Activated T-helper 17 cell treated with anti-CD3 and anti-CD28 coated beads, Interleukin-2, amount 50 U/mL, for 72 hours (primary cell): ENCODE measurements around the gene GRM4. TPM values are rescaled to one million over a fixed set of nuclear protein-coding genes. Genes with fewer than 3 reads are reported as not detected.

Source experiments
- ATAC-seq: fragments of 150-1000 bp; cut with Tn5 transposase; replicated peaks from 2 replicates; pipeline ENCODE4 v1.10.0; 2021; ENCODE audit warnings: mild to moderate bottlenecking, moderate library complexity
- H3K27ac Mint-ChIP-seq: one replicate; pipeline ENCODE4 v1.8.0; 2022; ENCODE audit warnings: mixed read lengths
- H3K27me3 Mint-ChIP-seq: one replicate; pipeline ENCODE4 v1.8.0; 2022; ENCODE audit warnings: mixed read lengths
- H3K36me3 Mint-ChIP-seq: one replicate; pipeline ENCODE4 v1.8.0; 2022; ENCODE audit warnings: low read depth, mild to moderate bottlenecking, mixed read lengths
- H3K4me1 Mint-ChIP-seq: one replicate; pipeline ENCODE4 v1.8.0; 2022; ENCODE audit warnings: mixed read lengths
- H3K4me3 Mint-ChIP-seq: one replicate; pipeline ENCODE4 v1.8.0; 2022; ENCODE audit warnings: mild to moderate bottlenecking, mixed read lengths
- H3K9me3 Mint-ChIP-seq: one replicate; pipeline ENCODE4 v1.8.0; 2022; ENCODE audit warnings: mixed read lengths
- total RNA-seq, 2 donors: library from RNA; stranded (reverse); gene quantifications; one replicate each; pipeline ENCODE4 v1.2.3, GENCODE V29; 2022

Gene GRM4
- total RNA-seq, 2 donors from 2014 or later = not detected

- Mint-ChIP-seq H3K4me1 (no peaks in the 10 kb centered on the region), H3K4me3 (no peak overlapping the region), H3K36me3 (no peaks in the 10 kb centered on the region), H3K27me3 (no peaks in the 10 kb centered on the region), H3K9me3 (no peaks in the 10 kb centered on the region), H3K27ac (no peak overlapping the region)
- no peak for ATAC-seq
Measured at GRCh38 chr6:34172961-34173775, 27.3 kb upstream of the GRM4 start.

- Mint-ChIP-seq H3K36me3 (no peaks in the 10 kb centered on the region), H3K27me3 (no peaks in the 10 kb centered on the region), H3K9me3 (no peaks in the 10 kb centered on the region), H3K4me3 (no peak overlapping the region), H3K27ac (no peak overlapping the region), H3K4me1 (no peaks in the 10 kb centered on the region)
- ATAC-seq = no peak
Measured at GRCh38 chr6:34170346-34170745, 24.5 kb upstream of the GRM4 start.

- H3K27me3 Mint-ChIP-seq = no peaks in the 10 kb centered on the region
- no peaks in the 10 kb centered on the region for H3K9me3 Mint-ChIP-seq
- H3K4me3 Mint-ChIP-seq = no peak overlapping the region
- H3K36me3 Mint-ChIP-seq = no peaks in the 10 kb centered on the region
- no peaks in the 10 kb centered on the region for H3K4me1 Mint-ChIP-seq
- no peak for ATAC-seq
- no peak overlapping the region for H3K27ac Mint-ChIP-seq
Measured at GRCh38 chr6:34169897-34170296, 24.0 kb upstream of the GRM4 start.

DNA sequence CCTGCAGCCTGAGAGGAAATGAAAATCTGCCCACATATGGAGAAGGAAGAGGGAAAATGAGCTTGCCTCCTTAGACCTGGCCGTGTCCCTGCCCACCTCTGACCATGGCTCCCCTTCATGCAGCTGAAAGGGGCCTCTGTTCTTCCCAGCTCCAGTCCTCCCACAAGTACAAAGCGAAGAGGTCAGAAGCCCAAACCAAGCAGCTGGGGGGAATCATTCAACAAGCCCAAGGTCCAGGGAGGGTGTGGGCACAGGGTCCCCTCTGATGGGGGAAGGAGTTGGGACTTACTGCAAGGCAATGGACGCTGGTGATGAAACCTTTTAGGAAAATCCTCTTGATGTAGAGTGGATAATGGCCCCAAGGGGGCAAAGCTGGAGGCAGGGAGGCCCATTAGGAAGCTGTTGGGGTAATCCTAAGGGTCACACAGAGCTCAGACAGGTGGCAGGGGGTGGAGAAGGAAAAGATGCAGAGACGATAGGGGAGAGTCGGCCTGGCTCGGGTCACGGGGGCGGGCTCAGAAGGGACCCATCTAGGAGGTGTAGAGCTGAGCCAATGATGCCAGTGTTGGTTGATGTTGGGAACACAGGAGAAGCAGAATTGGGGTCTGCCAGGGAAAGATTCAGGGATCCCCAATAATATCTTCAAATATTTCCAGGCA is 16.1 kb upstream of the GRM4 start:
- no peaks in the 10 kb centered on the region for H3K4me1 Mint-ChIP-seq
- no peaks in the 10 kb centered on the region for H3K9me3 Mint-ChIP-seq
- H3K27me3 Mint-ChIP-seq = no peaks in the 10 kb centered on the region
- no peaks in the 10 kb centered on the region for H3K36me3 Mint-ChIP-seq
- no peak for ATAC-seq
- H3K4me3 Mint-ChIP-seq = no peak overlapping the region
- no peak overlapping the region for H3K27ac Mint-ChIP-seq

DNA sequence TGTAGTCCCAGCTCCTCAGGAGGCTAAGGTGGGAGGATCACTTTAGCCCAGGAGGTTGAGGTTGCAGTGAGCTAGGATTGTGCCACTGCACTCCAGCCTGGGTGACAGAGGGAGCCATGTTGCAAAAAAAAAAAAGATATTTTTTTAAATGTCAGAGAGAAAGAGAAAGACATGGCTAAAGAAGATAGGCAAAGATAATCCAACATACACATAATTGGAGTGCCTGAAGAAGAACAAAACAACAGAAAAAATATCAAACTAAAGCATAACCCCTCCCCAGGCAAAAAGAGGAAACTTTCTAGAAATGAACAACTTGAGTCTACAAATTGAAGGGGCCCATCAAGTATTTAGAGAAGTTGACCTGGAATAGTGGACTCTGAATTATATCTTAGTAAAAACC is 14.0 kb upstream of the GRM4 start:
- Mint-ChIP-seq H3K36me3 (no peaks in the 10 kb centered on the region), H3K27ac (no peak overlapping the region), H3K27me3 (no peaks in the 10 kb centered on the region), H3K4me1 (no peaks in the 10 kb centered on the region), H3K9me3 (no peaks in the 10 kb centered on the region), H3K4me3 (no peak overlapping the region)
- ATAC-seq = no peak

- no peak overlapping the region for H3K4me3 Mint-ChIP-seq
- no peaks in the 10 kb centered on the region for H3K36me3 Mint-ChIP-seq
- no peak overlapping the region for H3K27ac Mint-ChIP-seq
- H3K9me3 Mint-ChIP-seq = no peaks in the 10 kb centered on the region
- no peak for ATAC-seq
- no peaks in the 10 kb centered on the region for H3K4me1 Mint-ChIP-seq
- H3K27me3 Mint-ChIP-seq = no peaks in the 10 kb centered on the region
Measured at GRCh38 chr6:34158876-34159275, 13.0 kb upstream of the GRM4 start.

DNA sequence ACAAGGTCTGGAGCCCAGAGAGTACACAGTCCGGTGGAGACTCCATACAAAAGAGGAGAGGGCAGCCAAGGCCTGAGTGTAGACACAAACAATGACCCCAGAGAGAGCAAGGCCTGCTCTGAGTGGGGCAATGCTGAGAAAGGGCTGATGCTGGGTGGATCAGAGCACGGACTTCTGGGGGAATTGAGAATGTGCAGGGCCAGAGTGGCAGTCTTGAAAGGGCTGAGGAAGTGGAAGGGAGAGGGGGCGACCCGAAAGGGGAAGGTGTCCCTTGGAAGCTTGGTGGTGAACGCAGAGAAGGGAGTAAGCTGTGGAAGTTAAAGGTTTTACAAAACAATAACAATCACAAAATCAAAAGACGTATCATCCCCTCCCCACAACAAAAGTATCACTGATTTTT is 12.0 kb upstream of the GRM4 start:
- Mint-ChIP-seq H3K4me3 (no peak overlapping the region), H3K9me3 (no peaks in the 10 kb centered on the region), H3K27me3 (peaks cover 6% of the 10 kb centered on the region), H3K4me1 (no peaks in the 10 kb centered on the region), H3K27ac (no peak overlapping the region), H3K36me3 (no peaks in the 10 kb centered on the region)
- no peak for ATAC-seq

DNA sequence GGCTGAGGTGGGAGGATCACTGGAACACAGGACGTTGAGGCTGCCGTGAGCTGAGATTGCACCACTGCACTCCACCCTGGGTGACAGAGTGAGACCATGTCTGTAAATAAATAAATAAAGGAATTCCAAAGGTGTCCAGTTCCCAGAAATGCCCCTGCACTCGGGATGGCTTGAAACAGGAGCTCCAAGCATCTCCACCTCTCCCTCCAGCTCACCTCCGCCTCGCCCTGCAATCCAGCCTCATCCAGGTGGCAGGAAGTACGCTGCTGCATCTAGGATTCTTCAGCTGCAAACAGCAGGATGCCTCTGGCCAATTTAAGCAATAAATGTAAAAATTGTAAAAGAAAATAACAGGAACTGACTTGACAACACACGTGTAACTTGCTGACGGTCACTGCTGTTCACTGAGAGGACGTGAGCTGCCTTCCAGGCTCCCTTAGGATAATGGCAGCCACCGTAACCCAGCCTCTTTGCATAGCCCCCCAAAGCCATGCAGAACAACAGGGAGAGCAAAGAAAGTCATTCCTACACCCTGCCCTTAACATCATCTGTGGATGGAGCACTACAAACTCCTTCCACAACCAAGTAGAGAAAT is 11.4 kb upstream of the GRM4 start:
- Mint-ChIP-seq H3K9me3 (no peaks in the 10 kb centered on the region), H3K27me3 (peaks cover 9% of the 10 kb centered on the region), H3K27ac (no peak overlapping the region), H3K4me1 (no peaks in the 10 kb centered on the region), H3K36me3 (no peaks in the 10 kb centered on the region), H3K4me3 (no peak overlapping the region)
- ATAC-seq = no peak

DNA sequence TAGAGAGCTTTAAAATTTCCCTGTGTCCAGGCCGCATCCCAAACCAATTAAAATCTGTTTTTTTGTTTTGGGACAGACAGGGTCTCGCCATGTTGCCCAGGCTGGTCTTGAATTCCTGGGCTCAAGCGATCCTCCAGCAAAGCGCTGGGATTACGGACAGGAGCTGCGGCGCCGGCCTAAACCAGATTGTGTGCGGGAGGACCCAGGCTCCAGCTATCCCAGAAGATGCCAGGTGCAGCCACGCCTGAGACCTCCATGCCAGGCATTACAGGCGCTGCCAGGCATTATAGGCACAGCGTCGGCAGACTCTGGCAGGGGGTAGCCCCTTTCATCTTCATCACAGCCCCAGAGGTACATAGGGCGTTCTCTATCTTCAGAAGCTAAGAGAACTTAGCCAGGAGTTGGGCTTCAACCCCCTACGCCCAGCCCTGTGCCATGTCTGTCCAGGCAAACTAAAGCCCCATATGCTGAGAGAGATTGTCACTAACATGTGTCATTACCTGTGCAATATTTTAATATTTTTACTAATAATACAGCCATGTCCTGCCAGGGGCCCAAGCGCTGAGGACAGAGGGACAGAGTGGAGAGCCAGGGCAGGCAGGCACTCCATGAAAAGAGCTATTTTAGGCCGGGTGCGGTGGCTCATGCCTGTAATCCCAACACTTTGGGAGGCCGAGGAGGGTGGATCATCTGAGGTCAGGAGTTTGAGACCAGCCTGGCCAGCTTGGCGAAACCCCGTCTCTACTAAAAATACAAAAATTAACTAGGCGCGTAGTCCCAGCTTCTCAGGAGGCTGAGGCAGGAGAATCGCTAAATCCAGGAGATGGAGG is 9.8 kb upstream of the GRM4 start:
- H3K27ac Mint-ChIP-seq = no peak overlapping the region
- H3K9me3 Mint-ChIP-seq = no peaks in the 10 kb centered on the region
- H3K27me3 Mint-ChIP-seq = peaks cover 23% of the 10 kb centered on the region
- no peaks in the 10 kb centered on the region for H3K4me1 Mint-ChIP-seq
- ATAC-seq = no peak
- no peak overlapping the region for H3K4me3 Mint-ChIP-seq
- H3K36me3 Mint-ChIP-seq = no peaks in the 10 kb centered on the region

- Mint-ChIP-seq H3K36me3 (no peaks in the 10 kb centered on the region), H3K4me3 (no peak overlapping the region), H3K9me3 (no peaks in the 10 kb centered on the region), H3K4me1 (no peaks in the 10 kb centered on the region), H3K27me3 (peaks cover 31% of the 10 kb centered on the region), H3K27ac (no peak overlapping the region)
- ATAC-seq = peak; percentile 85
Measured at GRCh38 chr6:34154668-34155447, 9.0 kb upstream of the GRM4 start.

- Mint-ChIP-seq H3K36me3 (no peaks in the 10 kb centered on the region), H3K27ac (no peak overlapping the region), H3K4me1 (no peaks in the 10 kb centered on the region), H3K27me3 (peaks cover 39% of the 10 kb centered on the region), H3K4me3 (no peak overlapping the region), H3K9me3 (no peaks in the 10 kb centered on the region)
- ATAC-seq = no peak
Measured at GRCh38 chr6:34152806-34153520, 7.1 kb upstream of the GRM4 start.

- no peak overlapping the region for H3K27ac Mint-ChIP-seq
- no peaks in the 10 kb centered on the region for H3K36me3 Mint-ChIP-seq
- ATAC-seq = no peak
- H3K27me3 Mint-ChIP-seq = peaks cover 39% of the 10 kb centered on the region
- no peaks in the 10 kb centered on the region for H3K9me3 Mint-ChIP-seq
- no peak overlapping the region for H3K4me3 Mint-ChIP-seq
- no peaks in the 10 kb centered on the region for H3K4me1 Mint-ChIP-seq
Measured at GRCh38 chr6:34152042-34152524, 6.2 kb upstream of the GRM4 start.

- Mint-ChIP-seq H3K27me3 (peaks cover 41% of the 10 kb centered on the region), H3K4me1 (no peaks in the 10 kb centered on the region), H3K27ac (no peak overlapping the region), H3K4me3 (no peak overlapping the region), H3K36me3 (no peaks in the 10 kb centered on the region), H3K9me3 (no peaks in the 10 kb centered on the region)
- ATAC-seq = no peak
Measured at GRCh38 chr6:34151321-34152041, 5.6 kb upstream of the GRM4 start.
